22Rv1 (cell line): ENCODE data around the gene SEMA5A.

Experiments used
- CTCF ChIP-seq: fragments of 450-650 bp; IDR thresholded peaks from 2 replicates; pipeline ENCODE4 v1.5.1; 2017; ENCODE audit warnings: mild to moderate bottlenecking
- ZFX ChIP-seq: fragments of 450-650 bp; IDR thresholded peaks from 2 replicates; pipeline ENCODE4 v1.6.1; 2017; ENCODE audit warnings: antibody characterized with exemption, borderline replicate concordance

DNA sequence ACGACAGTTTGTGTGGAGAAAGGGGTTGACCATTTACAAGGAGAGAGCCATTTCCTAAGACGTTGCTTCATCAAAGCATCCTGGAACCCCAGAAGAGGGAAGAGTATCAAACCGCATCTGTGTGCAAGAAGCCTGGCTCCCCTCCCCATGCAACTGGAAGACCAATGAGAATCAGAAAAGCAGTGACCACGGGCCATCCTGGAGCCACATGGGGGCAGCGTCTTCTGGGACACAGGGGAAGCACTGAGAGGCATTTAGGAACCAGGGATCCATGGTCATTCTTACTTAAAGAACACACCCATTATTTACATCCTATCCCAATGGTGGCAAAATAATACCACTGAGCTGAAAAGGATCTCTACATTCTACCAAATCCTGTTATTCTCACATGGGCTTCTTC lies 29.3 kb downstream of the SEMA5A start:
- TF ChIP-seq CTCF (no peak), ZFX (no peak)
